GM12864 (cell line): ENCODE measurements around the gene MT1A.

Experiments
- DNase-seq: peaks from one replicate; pipeline ENCODE4 v3.0.0-alpha.2; 2011; ENCODE audit warnings: low read depth
- H3K4me3 ChIP-seq: 2 replicates; pipeline ENCODE4 v1.5.1; 2011; ENCODE audit warnings: mild to moderate bottlenecking, low read depth, low read length, control low read depth
- CTCF ChIP-seq: IDR thresholded peaks from 2 replicates; pipeline ENCODE4 v1.5.1; 2011; ENCODE audit warnings: low read depth, mild to moderate bottlenecking, moderate library complexity, low read length, control low read depth, inconsistent platforms; ENCODE audit errors: missing control alignments

MT1A gene

GRCh38 chr16:56637814-56638750 is at the start of gene MT1A:
MT1A (plus strand) TSS chr16:56638666; CDS start chr16:56638739, 73 bp downstream.
- no peak for DNase-seq
- TF ChIP-seq CTCF, result no peak
- H3K4me3 ChIP-seq, result no peak within 1 kb of the TSS

- DNase-seq, result no peak
- TF ChIP-seq CTCF, result no peak
- no peak overlapping the region for H3K4me3 ChIP-seq
These were observed 49.7 kb upstream of the MT1A start for GRCh38 chr16:56588781-56589140.

- TF ChIP-seq CTCF, result no peak
- H3K4me3 ChIP-seq, result no peak within 1 kb of the TSS
- no peak for DNase-seq
These were observed 49.1 kb upstream of the MT1A start, which contains the start of gene MT3 for GRCh38 chr16:56589141-56590039. MT3 (plus strand) TSS chr16:56589528; CDS start chr16:56589591, 63 bp downstream.

- no peak for TF ChIP-seq CTCF
- H3K4me3 ChIP-seq, result no peak overlapping the region
- no peak for DNase-seq
These were observed 46.9 kb upstream of the MT1A start for GRCh38 chr16:56591377-56592060.

GRCh38 chr16:56593573-56594291 is 44.7 kb upstream of the MT1A start:
- DNase-seq, result no peak
- no peak for TF ChIP-seq CTCF
- no peak overlapping the region for H3K4me3 ChIP-seq

GRCh38 chr16:56594292-56594619 is 44.2 kb upstream of the MT1A start:
- no peak for DNase-seq
- H3K4me3 ChIP-seq, result no peak overlapping the region
- no peak for TF ChIP-seq CTCF
